ENCODE results near the gene CD248. TPM values are rescaled to one million over a fixed set of nuclear protein-coding genes. Genes with fewer than 3 reads are reported as not detected.

CD248 gene
- total and polyA plus RNA-seq, 11 donors, result 6.0 to 33.1 (median 11.8) TPM

DNA sequence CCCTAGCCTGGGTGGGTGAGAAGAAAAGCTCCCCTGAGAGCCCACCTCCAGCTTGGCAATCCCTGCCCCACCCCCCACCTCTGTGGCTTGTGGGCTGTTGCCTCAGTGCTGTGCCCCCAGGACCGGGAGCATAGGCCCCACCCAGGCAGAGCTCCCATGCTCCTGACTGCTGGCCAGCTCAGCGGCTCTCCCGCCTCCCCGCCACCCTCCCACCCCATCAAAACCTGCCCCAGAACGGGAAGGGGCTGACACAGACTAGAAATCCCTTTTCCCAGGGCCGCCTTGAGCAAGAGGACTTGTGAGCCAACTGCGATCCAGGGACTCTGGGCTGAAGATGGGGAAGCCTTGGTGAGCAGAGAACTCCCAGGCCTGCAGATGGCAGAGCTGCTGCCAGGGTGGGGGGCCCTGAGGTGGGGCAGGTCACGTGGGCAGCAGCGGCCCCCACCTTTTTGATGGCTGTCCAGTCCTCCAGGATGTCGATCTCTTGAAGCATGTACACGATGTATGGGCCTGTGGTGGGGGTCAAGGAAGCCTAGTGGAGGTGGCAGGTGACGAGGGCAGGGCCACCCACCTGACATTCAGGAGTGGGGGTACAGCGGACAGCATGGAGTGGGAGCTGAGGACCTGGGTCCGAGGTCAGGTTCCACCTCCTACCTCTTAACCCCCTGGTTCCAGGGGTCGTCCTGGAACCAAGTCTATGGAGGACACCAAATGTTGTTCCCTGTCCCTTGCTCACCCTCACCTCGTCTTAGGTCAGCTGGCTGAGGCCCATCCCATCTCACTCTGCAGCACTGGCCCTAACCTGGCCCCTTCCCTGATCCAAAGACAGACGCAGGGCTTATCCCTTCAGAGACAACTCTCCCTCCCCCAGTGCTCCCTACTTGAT is 21.7 kb upstream of the CD248 start:
- H3K4me3 ChIP-seq, result no peak overlapping the region
- peak in 3 of 5 donors; percentile 22 to 38 (median 23) for DNase-seq

GRCh38 chr11:66337103-66337899 is 20.5 kb upstream of the CD248 start:
- H3K4me1 ChIP-seq, result peaks cover 4 to 35% (median 20%) of the 10 kb centered on the region in 12 donors
- H3K9me3 ChIP-seq, result no peaks in the 10 kb centered on the region
- TF ChIP-seq, protein P1, sequence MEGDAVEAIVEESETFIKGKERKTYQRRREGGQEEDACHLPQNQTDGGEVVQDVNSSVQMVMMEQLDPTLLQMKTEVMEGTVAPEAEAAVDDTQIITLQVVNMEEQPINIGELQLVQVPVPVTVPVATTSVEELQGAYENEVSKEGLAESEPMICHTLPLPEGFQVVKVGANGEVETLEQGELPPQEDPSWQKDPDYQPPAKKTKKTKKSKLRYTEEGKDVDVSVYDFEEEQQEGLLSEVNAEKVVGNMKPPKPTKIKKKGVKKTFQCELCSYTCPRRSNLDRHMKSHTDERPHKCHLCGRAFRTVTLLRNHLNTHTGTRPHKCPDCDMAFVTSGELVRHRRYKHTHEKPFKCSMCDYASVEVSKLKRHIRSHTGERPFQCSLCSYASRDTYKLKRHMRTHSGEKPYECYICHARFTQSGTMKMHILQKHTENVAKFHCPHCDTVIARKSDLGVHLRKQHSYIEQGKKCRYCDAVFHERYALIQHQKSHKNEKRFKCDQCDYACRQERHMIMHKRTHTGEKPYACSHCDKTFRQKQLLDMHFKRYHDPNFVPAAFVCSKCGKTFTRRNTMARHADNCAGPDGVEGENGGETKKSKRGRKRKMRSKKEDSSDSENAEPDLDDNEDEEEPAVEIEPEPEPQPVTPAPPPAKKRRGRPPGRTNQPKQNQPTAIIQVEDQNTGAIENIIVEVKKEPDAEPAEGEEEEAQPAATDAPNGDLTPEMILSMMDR (IDR thresholded peaks at IDR 0.05), result no peak
- TF ChIP-seq POLR2A (IDR thresholded peaks at IDR 0.05), result no peak
- peaks cover 0 to 66% (median 41%) of the 10 kb centered on the region in 9 donors for H3K36me3 ChIP-seq
- H3K27ac ChIP-seq, result peak overlapping the region in 3 of 12 donors; percentile 66 to 78 (median 68)
- WGBS, 4 donors, result 65 to 73% (median 70%) methylated on average over 16 to 18 of the region's 18 CpGs
- H3K4me3 ChIP-seq, result no peak overlapping the region
- peak in 2 of 5 donors; percentile 22 to 27 for DNase-seq
- intact Hi-C loops (cut with DNase I), result loop anchor here in 1 of 10 donors (5.0 kb wide), 1 partner anchor 45 kb away; the partner anchor contains the start of gene TMEM151A
- H3K27me3 ChIP-seq, result no peaks in the 10 kb centered on the region
- peak in 1 of 4 donors; percentile 11 for ATAC-seq

More for the DNA sequence above, 21.7 kb upstream of the CD248 start:
- intact Hi-C loops (cut with DNase I), result loop anchor here in 1 of 10 donors (5.0 kb wide), 1 partner anchor 46 kb away; the partner anchor contains the start of gene TMEM151A
- no peak for ATAC-seq
- Histone ChIP-seq H3K4me1 (peaks cover 4 to 38% (median 23%) of the 10 kb centered on the region in 12 donors), H3K27me3 (no peaks in the 10 kb centered on the region), H3K27ac (no peak overlapping the region), H3K36me3 (peaks cover 0 to 57% (median 39%) of the 10 kb centered on the region in 9 donors), H3K9me3 (no peaks in the 10 kb centered on the region)
- TF ChIP-seq, protein P1 (IDR thresholded peaks at IDR 0.05), result no peak
- no peak for TF ChIP-seq POLR2A (IDR thresholded peaks at IDR 0.05)
- WGBS, 4 donors, result 85 to 92% (median 88%) methylated on average over 11 to 17 of the region's 17 CpGs

DNA sequence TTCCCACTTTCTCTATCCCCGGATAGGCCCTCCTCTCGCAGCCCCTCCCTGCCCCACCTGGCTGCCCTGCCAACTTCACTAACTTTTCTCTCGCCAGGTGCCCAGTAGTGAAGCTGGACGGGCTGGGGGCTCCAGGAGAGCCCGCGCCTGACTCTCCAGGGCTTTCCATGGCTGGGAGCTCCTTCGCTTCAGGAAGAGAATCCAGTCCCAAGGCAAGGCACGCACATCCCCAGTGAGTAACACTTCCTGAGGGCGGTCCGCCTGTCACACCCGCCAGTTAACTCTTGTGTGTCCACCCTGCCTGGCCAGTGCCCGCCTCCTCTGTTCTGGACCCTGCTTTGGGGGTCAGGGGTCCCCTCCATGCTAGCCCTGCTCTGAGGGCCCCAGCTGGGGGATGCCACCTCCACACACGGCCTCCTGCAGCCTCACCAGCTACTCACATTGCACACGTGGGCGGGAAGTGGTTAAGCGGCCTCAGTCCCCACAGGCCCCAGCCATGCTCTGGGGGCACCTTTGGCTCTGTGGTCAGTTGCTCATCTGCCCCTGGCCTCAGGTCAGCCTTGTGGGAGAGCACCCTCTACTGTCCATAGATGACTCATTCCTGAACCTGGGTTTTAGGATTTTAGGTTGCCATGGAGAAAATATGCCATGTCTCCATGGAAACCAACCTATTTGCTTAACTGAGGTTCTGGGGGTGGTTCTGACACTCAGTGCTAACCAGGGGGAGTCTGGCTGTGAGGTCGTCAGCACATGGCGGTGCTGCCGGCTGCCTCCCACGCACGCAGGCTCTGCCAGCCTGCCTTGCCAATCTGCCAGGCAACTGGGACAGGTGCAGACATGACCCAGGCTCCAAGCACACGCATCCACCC is 19.6 kb upstream of the CD248 start, which contains the start of gene RIN1:
RIN1 (minus strand) TSS at position 201 of the 869 bp plus-strand sequence; CDS start at position 169, 32 bp downstream.
- Histone ChIP-seq H3K27ac (peak within 1 kb of the TSS; percentile 15 to 82 (median 72)), H3K4me3 (peak within 1 kb of the TSS; percentile 36 to 76 (median 65)), H3K9me3 (no peaks in the 10 kb centered on the region), H3K4me1 (peaks cover 4 to 35% (median 20%) of the 10 kb centered on the region in 12 donors), H3K27me3 (no peaks in the 10 kb centered on the region), H3K36me3 (peaks cover 0 to 62% (median 37%) of the 10 kb centered on the region in 9 donors)
- DNase-seq (peak in 4 of 5 donors; percentile 59 to 75 (median 73)), ATAC-seq (peak; percentile 39 to 89 (median 76))
- TF ChIP-seq, protein P1 (IDR thresholded peaks at IDR 0.05), result peak; percentile 12 to 67 (median 33)
- TF ChIP-seq POLR2A (IDR thresholded peaks at IDR 0.05), result no peak
- WGBS, 4 donors, result 16 to 24% (median 20%) methylated on average over 15 to 22 of the region's 22 CpGs
- intact Hi-C loops (cut with DNase I), result loop anchor here in 1 of 10 donors (5.0 kb wide), 1 partner anchor 44 kb away; the partner anchor contains the start of gene TMEM151A

Measured in heart left ventricle (tissue), 16 donors.